ENCODE results near the gene ALDOB.

Gene ALDOB

DNA sequence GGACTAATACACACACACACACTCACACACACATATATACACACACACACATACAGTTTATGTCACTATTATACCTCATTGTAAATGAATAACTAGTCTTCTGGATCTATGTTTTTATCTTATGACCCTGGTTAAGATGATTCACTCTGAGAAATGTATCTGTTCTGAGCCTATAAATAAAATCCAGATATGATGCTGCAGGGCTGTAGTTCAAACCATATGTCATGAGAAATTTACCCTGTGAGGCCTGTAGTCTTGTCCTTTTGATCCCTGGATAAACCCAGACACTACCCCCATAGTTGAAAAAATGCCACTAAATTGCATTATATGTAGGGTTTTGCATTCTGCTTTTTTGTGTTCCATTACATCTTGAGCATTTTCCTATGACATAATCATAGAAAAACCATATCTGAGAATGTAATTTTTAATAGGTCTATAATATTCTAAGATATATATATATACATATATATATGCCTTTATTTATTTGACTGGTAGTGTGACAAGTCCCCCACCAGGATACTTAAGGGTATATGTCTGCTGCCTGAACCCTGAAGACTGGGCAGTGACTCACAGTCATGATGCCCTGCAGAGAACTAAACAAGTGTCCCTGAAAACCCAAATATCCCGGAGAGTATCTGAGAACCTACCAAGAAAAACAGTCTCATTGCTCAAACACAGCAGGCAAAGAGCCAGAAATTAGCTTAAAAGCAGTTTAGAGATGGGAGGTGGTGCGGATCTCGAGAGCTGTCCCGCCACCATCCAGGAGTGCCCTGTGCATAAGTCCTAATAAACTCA is 18.4 kb upstream of the ALDOB start:
- DNase-seq = no peak
- TF ChIP-seq, protein P1, sequence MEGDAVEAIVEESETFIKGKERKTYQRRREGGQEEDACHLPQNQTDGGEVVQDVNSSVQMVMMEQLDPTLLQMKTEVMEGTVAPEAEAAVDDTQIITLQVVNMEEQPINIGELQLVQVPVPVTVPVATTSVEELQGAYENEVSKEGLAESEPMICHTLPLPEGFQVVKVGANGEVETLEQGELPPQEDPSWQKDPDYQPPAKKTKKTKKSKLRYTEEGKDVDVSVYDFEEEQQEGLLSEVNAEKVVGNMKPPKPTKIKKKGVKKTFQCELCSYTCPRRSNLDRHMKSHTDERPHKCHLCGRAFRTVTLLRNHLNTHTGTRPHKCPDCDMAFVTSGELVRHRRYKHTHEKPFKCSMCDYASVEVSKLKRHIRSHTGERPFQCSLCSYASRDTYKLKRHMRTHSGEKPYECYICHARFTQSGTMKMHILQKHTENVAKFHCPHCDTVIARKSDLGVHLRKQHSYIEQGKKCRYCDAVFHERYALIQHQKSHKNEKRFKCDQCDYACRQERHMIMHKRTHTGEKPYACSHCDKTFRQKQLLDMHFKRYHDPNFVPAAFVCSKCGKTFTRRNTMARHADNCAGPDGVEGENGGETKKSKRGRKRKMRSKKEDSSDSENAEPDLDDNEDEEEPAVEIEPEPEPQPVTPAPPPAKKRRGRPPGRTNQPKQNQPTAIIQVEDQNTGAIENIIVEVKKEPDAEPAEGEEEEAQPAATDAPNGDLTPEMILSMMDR (IDR thresholded peaks at IDR 0.05; ENCODE audit: low read depth, low read length) = no peak
- no peaks in the 10 kb centered on the region for H3K4me1 ChIP-seq
- no peaks in the 10 kb centered on the region; the same call in 1 of the 2 replicates for H3K9me3 ChIP-seq
- no peak overlapping the region for H3K4me3 ChIP-seq (ENCODE audit: low read depth, low read length)
- H3K27me3 ChIP-seq = no peaks in the 10 kb centered on the region
- H3K36me3 ChIP-seq = no peaks in the 10 kb centered on the region

DNA sequence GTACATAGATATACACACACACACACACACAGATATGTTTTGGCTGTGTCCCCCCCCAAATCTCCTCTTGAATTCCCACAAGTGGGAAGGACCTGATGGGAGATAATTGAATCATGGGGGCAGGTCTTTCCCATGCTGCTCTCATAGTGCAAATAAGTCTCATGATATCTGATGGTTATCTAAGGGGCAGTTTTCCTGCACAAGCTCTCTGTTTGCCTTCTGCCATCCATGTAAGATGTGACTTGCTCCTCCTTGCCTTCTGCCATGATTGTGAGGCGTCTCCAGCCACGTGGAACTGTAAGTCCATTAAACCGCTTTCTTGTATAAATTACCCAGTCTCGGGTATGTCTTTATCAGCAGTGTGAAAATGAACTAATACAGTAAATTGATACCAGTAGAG is 15.9 kb upstream of the ALDOB start:
- H3K4me1 ChIP-seq = no peaks in the 10 kb centered on the region
- H3K36me3 ChIP-seq = no peaks in the 10 kb centered on the region
- TF ChIP-seq, protein P1 (IDR thresholded peaks at IDR 0.05; ENCODE audit: low read depth, low read length) = no peak
- H3K9me3 ChIP-seq = no peaks in the 10 kb centered on the region; the same call in 1 of the 2 replicates
- no peaks in the 10 kb centered on the region for H3K27me3 ChIP-seq
- H3K4me3 ChIP-seq (ENCODE audit: low read depth, low read length) = no peak overlapping the region
- no peak for DNase-seq

DNA sequence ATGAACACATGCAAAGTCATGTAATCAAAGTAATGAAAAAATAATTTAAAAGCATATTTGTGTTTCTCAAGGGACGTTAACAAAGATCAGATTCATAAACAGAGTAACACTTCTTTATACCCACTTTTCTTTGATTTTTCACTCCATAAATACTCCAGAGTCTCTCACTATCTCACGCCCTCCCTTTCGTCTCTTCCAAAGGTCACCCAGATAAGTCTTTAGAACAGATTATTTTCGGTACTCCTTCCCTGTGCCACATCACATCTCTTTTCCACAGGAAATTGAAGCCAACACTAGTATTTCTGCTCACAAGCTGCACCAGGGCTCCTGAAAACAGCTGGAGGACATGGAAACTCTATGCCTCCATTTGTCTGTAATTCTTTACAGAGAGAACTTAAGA is 15.4 kb upstream of the ALDOB start:
- H3K4me3 ChIP-seq (ENCODE audit: low read depth, low read length) = no peak overlapping the region
- no peaks in the 10 kb centered on the region for H3K4me1 ChIP-seq
- H3K27me3 ChIP-seq = no peaks in the 10 kb centered on the region
- TF ChIP-seq, protein P1 (IDR thresholded peaks at IDR 0.05; ENCODE audit: low read depth, low read length) = no peak
- H3K9me3 ChIP-seq = no peaks in the 10 kb centered on the region; the same call in 1 of the 2 replicates
- DNase-seq = no peak
- H3K36me3 ChIP-seq = no peaks in the 10 kb centered on the region

DNA sequence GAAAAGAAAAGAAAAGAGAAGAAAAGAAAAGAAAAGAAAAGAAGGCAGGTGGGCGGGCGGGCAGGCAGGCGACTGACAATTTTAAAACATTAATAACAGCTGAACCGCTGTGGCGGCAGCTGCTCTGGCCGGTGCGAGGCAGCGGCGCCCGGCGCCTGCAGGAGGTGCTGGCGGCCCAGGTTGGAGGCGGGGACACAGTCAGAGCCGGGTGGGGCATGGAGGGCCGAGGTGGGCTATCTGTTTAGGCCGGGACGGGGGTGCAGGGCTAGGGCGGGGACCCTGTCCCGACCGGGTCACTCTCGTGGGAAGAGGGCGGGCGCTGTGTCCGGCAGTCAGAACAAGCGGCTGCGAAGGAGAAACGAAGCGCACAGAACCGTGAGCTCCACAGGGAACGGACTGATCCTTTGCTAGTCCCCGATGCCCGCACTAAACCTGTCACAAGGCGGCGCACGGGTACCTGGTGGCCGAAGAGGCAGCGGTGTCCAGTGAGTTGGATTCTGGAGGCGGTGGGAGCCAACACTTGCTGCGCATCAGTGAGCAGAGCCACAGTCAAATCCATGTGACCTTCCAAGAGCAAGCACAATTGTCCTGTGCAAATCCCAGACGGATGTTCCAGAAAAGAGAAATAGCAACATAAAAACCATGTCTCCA is 13.6 kb upstream of the ALDOB start:
- peak; percentile 86 for DNase-seq
- Histone ChIP-seq H3K4me1 (no peaks in the 10 kb centered on the region), H3K9me3 (no peaks in the 10 kb centered on the region; the same call in 1 of the 2 replicates), H3K36me3 (no peaks in the 10 kb centered on the region), H3K4me3 (ENCODE audit: low read depth, low read length) (peak overlapping the region; percentile 75), H3K27me3 (no peaks in the 10 kb centered on the region)
- TF ChIP-seq, protein P1 (IDR thresholded peaks at IDR 0.05; ENCODE audit: low read depth, low read length) = peak; percentile 63

DNA sequence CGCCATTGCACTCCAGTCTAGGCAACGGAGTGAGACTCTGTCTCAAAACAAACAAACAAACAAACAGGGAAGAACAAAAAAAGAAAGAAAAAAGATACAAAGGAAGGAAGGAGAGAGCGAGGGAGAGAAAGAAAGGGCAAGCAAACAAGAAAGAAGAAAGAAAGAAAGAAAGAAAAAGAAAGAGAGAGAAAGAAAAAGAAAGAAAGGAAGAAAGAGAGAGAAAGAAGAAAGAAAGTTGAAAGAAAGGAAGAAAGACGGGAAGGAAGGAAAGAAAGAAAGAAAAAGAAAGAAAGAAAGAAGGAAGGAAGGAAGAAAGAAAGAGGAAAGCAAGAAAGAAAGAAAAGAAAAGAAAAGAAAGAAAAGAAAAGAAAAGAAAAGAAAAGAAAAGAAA is 13.1 kb upstream of the ALDOB start:
- H3K4me1 ChIP-seq = no peaks in the 10 kb centered on the region
- peak overlapping the region; percentile 19; the same call in 1 of the 2 replicates for H3K4me3 ChIP-seq (ENCODE audit: low read depth, low read length)
- H3K9me3 ChIP-seq = no peaks in the 10 kb centered on the region; the same call in 1 of the 2 replicates
- TF ChIP-seq, protein P1 (IDR thresholded peaks at IDR 0.05; ENCODE audit: low read depth, low read length) = no peak
- no peak for DNase-seq
- H3K27me3 ChIP-seq = no peaks in the 10 kb centered on the region
- no peaks in the 10 kb centered on the region for H3K36me3 ChIP-seq

DNA sequence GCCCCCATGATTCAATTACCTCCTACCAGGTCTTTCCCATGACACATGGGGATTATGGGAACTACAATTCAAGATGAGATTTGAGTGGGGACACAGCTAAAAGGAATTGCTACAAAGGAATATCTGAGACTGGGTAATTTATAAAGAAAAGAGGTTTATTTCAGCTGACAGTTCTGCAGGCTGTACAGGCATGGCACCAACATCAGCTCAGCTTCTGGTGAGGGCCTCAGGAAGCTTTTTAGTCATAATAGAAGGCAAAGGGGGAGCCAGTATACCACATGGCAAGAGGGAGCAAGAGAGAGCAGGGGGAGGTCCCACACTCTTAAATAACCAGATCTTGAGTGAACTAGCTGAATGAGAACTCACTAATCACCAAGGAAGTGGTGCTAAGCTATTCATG is 11.2 kb upstream of the ALDOB start:
- no peak for DNase-seq
- TF ChIP-seq, protein P1 (IDR thresholded peaks at IDR 0.05; ENCODE audit: low read depth, low read length) = no peak
- H3K4me3 ChIP-seq (ENCODE audit: low read depth, low read length) = no peak overlapping the region
- no peaks in the 10 kb centered on the region for H3K9me3 ChIP-seq
- H3K4me1 ChIP-seq = no peaks in the 10 kb centered on the region
- H3K27me3 ChIP-seq = peaks cover 4% of the 10 kb centered on the region; the same call in 1 of the 2 replicates
- no peaks in the 10 kb centered on the region for H3K36me3 ChIP-seq
